ENCODE data around the gene GIPC3.
"Not testable (repeated sequence)": the region's sequence is repeated elsewhere in the genome, so short reads cannot be mapped to it uniquely, and the experiment has no call there.

GIPC3 gene

GRCh38 chr19:3551792-3552095 lies 33.5 kb upstream of the GIPC3 start:
- no peak for DNase-seq

DNA sequence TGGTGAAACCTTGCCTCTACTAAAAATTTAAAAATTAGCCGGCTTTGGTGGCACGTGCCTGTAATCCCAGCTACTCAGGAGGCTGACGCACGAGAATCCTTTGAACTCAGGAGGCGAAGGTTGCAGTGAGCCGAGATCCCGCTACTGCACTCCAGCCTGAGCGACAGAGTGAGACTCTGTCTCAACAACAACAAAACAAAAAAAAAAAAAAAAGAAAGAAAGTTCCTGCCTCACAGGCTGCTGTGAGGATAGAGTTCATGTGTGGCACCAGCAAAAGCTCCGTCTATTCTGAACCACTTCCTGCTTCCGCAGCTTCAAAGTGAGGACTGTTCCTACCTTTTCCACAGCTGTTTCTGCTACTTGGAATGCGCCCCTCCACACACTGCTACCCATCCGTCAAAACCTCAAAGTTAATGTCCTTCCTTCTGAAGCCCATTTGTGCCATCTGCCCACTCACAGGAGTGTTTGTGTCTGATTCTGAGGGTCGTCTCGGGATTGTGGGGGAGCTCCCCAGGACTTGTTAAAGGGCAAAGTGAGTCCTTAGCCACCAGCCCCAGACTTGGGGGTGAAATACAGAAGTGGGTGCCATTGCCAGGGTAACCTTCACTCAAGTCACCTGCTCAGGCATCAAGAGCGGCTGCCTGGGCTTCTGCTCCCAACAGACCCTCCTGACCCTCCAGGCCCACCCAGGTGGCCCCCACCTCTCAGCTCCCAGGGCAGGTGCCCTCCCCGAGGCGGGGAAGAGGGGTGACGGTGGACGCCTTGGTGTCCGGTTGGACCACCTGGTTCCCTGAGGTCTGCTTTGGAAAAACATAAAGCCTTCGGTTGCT lies 30.8 kb upstream of the GIPC3 start:
- DNase-seq = no peak

DNA sequence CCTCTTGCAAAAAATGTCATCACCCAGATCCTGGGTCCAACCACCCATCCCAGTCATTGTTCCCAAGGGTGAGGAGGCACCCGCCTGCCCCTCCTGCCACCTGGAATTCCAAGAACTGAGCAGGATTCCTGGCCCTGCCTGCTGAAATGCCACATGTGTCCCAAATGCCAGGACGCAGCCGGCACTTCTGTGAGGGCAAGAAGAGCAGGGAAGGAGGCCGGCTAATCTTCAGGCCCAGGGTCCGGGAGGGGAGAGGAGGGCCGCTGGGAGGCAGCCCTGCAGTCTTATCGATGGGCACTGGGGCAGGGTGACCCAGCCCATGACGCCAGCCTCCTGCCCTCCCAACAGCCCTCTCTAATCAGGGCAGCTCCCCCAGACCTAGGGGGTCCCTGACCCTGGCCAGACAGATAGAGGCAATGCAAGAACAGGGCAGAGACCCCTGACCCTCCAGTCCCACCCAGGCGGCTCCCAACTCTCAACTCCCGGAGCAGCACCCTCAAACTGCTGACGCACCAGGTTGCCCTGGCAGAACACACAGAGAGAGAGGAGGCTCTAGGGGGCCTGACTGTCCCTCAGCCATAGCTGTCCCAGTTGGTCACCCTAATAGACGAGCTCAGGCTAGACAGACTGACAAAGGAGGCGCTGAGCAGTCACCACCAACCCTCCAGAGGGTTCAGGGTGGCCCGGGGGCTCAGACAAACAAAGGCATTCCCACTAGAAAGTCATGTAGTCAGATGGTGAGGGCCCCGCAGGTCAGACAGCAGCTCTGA lies 29.4 kb upstream of the GIPC3 start:
- no peak for DNase-seq

- DNase-seq = no peak
Measured at GRCh38 chr19:3556423-3556977, 28.8 kb upstream of the GIPC3 start.

DNA sequence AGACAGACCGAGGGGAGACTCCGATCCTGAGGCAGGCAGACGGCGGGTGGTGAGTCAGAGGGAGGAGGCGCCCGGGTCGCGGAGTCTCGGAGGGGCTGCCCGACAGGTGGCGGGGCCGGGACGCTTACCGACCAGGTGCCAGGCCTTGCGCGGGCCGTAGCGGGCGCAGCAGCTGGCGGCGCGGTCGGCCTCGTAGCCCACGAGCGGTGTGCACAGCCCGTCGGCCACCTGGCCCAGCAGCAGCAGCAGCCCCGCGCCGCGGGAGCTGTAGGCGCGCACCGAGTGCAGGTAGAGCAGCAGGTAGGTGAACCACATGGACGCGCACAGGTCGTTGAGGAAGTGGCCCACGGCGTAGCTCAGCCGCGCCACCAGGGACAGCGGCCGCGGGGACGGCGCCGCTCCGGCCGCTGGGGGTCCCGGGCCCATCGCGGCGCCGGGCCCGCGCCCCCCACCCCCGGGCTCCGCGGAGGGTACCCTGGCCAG lies 28.3 kb upstream of the GIPC3 start:
- no peak for DNase-seq

DNA sequence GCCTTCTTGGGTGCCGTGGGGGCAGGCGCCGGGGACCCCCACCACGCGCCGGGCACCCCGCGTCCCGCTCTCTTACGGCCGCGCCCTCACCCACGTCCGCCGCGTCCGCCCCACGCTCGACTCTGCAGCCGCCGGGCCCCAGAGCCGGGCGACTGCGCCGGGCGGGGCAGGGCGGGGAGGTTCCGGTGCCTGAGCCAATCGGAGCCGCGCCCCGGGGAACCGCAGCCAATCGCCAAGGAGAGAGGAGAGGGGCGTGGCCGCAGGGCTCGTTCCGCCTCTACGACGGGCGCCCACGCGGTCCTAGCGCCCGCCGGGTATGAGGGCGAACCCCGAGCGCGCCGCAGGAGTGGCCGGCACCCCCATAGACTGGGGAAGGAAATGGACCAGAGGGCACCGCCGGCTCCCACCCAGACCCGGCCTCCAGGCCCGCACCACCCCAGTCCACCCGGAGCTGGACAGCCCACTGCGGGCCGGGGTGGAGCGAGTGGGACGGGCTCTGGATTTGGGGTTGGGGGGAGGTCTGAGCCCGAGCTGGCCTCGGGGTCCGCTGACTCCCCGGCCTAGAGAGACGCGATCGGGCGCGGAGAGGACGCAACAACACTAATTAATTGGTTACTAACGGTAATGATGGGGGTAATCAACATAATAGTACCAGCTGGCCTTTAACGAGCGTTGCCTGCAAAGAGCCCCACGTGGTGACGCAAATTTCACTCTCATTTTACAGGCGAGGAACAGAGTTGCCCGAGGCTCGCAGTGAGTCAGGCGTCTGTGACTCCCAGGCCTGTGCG lies 27.6 kb upstream of the GIPC3 start, which contains the start of gene MFSD12:
TSS of gene MFSD12 (minus strand) at position 126 of the 788 bp plus-strand sequence. CDS start 183 bp downstream, outside the sequence.
- DNase-seq = peak; percentile 70

DNA sequence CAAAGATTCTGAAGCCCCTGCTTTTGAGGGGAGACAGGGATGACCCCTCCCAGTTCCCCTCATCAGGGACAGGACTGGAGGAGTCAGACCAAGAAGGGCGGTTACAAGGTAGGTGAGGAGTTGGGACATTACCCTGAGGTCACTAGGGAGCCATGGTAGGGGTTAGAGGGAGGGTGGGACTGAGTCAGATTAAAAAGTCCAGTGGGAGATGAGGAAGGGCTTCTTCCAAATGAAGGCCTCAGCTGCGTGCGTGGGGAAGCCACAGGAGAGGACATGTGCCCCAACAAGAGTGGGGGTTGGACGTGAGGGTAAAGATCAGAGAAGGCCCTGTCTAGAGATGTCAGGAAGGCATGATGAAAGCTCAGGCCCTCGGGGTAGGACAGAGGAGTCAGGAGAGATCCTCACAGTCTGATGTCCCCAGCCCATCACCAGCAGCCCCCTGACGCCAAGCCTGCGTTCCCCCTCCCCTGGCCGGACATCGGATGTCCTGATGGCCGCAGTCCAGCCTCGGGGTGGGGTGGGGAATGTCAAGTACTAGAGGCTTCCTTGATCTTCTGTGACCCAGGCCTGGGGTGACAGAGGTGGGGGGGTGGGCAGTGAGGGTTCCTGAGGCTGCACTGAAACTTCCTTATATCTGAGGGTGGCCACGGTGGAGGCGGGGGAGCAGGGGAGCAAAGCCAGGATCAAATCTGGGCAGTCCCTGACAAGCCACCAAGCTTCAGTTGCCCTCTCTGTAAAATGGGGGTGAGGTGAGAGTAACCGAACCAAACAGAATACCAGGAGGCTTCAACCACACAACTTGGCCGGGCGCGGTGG lies 21.4 kb upstream of the GIPC3 start:
- no peak for DNase-seq

- DNase-seq = no peak
Measured at GRCh38 chr19:3565139-3565538, 20.1 kb upstream of the GIPC3 start.

- not testable (repeated sequence) for DNase-seq
Measured at GRCh38 chr19:3570042-3570441, 15.2 kb upstream of the GIPC3 start.

DNA sequence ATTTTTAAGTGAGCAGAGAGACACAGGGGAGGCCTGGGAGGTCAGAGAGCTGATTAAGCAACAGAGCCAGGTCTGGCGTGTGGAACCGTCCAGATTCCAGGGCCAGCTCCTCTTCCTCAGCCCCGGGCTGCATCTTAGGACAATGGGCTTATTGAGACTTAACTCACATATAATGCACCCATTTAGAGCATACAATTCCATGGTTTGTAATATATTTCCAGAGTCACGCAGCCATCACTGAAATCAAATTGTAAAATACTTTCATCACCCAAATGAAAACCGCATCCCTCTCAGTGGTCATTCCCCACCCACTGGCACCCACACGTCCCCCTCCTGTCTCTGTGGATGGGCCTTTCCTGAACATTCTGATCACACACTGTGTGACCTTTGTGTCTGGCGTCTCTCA lies 14.7 kb upstream of the GIPC3 start:
- DNase-seq = no peak

- peak; percentile 96 for DNase-seq
Measured at GRCh38 chr19:3572132-3572854, 13.0 kb upstream of the GIPC3 start.

DNA sequence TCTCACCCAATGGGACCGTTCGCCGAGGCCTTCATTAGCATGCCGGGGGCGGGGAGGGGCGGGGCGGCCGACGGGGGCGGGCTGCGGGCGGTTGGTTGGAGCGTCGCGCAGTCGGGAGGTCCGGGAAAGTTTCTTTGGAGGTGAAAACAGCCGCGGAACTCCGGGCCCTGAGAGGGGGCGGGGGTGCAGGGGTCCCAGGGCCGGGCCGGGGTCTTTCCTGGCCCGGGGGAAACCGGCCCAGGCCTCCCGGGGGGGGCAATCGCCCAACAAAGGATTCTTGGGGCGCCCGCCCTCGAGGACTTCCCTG lies 12.5 kb upstream of the GIPC3 start, which contains the start of gene HMG20B:
TSS of gene HMG20B (plus strand) at position 90 of the 307 bp plus-strand sequence. CDS start 366 bp downstream, outside the sequence.
- DNase-seq = no peak

GRCh38 chr19:3573162-3573857 lies 12.0 kb upstream of the GIPC3 start:
- DNase-seq = no peak

DNA sequence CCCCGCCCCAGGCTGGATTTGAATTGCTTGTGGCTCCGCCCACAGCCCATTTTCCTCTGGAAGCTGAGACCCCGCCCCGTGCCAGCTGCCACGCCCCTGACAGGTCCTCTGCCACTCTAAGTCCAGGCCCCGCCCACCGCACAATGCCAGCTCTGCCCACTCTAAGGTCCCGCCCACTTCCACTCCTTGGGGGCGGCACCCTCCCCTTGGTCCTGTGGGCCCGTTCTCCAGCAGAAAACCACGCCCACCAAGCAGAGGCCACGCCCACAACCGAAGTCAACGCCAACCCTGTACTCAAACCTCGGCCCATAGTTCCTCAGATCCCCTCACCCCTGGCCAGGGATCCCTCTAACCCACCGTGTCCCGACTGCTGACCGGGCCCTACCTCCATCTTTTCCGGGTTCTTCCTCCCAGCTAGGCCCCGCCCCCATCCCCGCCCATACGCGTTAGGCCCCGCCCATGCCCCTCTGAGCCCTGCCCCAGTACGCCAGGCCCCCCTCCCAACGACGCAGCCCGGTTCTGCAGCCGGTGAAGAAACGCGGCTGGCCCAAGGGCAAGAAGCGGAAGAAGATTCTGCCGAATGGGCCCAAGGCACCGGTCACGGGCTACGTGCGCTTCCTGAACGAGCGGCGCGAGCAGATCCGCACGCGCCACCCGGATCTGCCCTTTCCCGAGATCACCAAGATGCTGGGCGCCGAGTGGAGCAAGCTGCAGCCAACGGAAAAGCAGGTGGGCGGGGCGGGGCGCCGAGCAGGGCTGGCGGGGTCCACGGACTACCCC lies 11.2 kb upstream of the GIPC3 start:
- DNase-seq = no peak

GRCh38 chr19:3575260-3575741 lies 10.0 kb upstream of the GIPC3 start:
- no peak for DNase-seq

GRCh38 chr19:3575949-3576673 lies 9.2 kb upstream of the GIPC3 start:
- DNase-seq = no peak

DNA sequence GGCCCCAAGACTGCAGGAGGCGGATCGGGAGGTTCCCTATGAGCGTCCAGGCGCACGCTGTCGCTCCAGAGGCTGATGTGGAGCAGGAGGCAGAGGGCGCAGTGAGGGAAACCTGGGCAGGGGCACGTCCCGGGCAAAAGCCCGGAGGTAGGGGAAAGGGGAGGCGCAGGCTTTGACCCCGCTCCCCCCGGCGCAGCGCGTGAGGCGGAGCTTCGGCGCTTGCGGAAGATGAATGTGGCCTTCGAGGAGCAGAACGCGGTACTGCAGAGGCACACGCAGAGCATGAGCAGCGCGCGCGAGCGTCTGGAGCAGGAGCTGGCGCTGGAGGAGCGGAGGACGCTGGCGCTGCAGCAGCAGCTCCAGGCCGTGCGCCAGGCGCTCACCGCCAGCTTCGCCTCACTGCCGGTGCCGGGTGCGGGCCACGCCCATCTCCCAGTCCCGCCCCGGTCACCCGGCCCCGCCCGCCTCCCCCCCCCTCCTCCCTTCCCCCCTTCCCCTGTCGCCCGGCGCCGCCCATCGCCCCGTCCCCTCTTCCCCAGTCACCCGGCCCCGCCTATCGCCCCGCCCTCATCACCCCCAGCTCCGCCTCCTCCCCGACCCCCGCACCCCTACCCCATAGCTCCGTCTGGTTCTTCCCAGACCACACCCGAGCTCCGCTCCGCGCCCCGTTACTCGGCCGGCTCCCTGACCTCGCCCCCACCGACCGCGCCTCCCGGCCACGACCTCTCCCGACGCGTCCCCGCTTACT lies 8.4 kb upstream of the GIPC3 start:
- DNase-seq = no peak

- DNase-seq = no peak
Measured at GRCh38 chr19:3577723-3578344, 7.4 kb upstream of the GIPC3 start.
